HCT116 (cell line): ENCODE results near the gene MYH10.

Experiments
- CTCF ChIP-seq, 3 experiments: fragments of 200-600 bp in 1 of 3; sonication (generic) in 1 of 3; IDR thresholded peaks in 2 of 3; conservative IDR thresholded peaks in 1 of 3; 2 replicates each; pipeline ENCODE4 v1.5.1; 2012 to 2017; ENCODE audit warnings: low read depth in 2 of 3, low read length in 2 of 3, antibody characterized with exemption in 1 of 3, borderline replicate concordance in 1 of 3, control low read depth in 1 of 3, mild to moderate bottlenecking in 1 of 3, mixed read lengths in 1 of 3, mixed run types in 1 of 3, moderate library complexity in 1 of 3; ENCODE audit not compliant: insufficient read depth in 1 of 3
- EZH2 ChIP-seq: fragments of 200-600 bp; sonication (generic); IDR thresholded peaks from 2 replicates; pipeline ENCODE4 v1.6.1; 2017; ENCODE audit warnings: antibody characterized with exemption, mixed run types
- EZH2phosphoT487 ChIP-seq: fragments of 200-600 bp; IDR thresholded peaks from 2 replicates; pipeline ENCODE4 v1.6.1; 2018; ENCODE audit warnings: antibody characterized with exemption, borderline replicate concordance
- JUND ChIP-seq: IDR thresholded peaks from 2 replicates; pipeline ENCODE4 v1.6.1; 2012
- MAX ChIP-seq: IDR thresholded peaks from 2 replicates; pipeline ENCODE4 v1.6.1; 2012
- POLR2A ChIP-seq: IDR thresholded peaks from 2 replicates; pipeline ENCODE4 v1.7.0; 2011; ENCODE audit warnings: borderline replicate concordance; ENCODE audit not compliant: insufficient read depth, insufficient read length; ENCODE audit errors: extremely low read depth
- POLR2AphosphoS5 ChIP-seq: IDR thresholded peaks from 2 replicates; pipeline ENCODE4 v1.6.1; 2011; ENCODE audit warnings: mild to moderate bottlenecking, low read depth, low read length, moderate library complexity
- RAD21 ChIP-seq: IDR thresholded peaks from 2 replicates; pipeline ENCODE4 v1.6.1; 2012; ENCODE audit warnings: low read depth, mild to moderate bottlenecking
- SIN3A ChIP-seq: IDR thresholded peaks from 2 replicates; pipeline ENCODE4 v1.6.1; 2012; ENCODE audit warnings: low read depth
- SP1 ChIP-seq: IDR thresholded peaks from 2 replicates; pipeline ENCODE4 v1.6.1; 2012; ENCODE audit warnings: low read depth
- TCF7L2 ChIP-seq: IDR thresholded peaks from 2 replicates; pipeline ENCODE4 v1.7.0; 2011; ENCODE audit warnings: borderline replicate concordance, inconsistent platforms; ENCODE audit not compliant: insufficient read depth, insufficient read length; ENCODE audit errors: extremely low read depth
- YY1 ChIP-seq: IDR thresholded peaks from 2 replicates; pipeline ENCODE4 v1.6.1; 2011; ENCODE audit warnings: low read length, low read depth, moderate library complexity, mild to moderate bottlenecking; ENCODE audit not compliant: insufficient replicate concordance; ENCODE audit errors: extremely low read depth
- ZBTB33 ChIP-seq: IDR thresholded peaks from 2 replicates; pipeline ENCODE4 v1.6.1; 2011; ENCODE audit warnings: mild to moderate bottlenecking, low read length, moderate library complexity; ENCODE audit not compliant: insufficient replicate concordance; ENCODE audit errors: extremely low read depth

- TF ChIP-seq CTCF (IDR thresholded peaks at IDR 0.05 in 2 of 3, conservative IDR thresholded peaks at IDR 0.05 in 1 of 3; ENCODE audit: borderline replicate concordance in 1 of 3, insufficient read depth in 1 of 3, low read depth in 2 of 3, low read length in 2 of 3), result no peak
- no peak for TF ChIP-seq POLR2A
- TF ChIP-seq ZBTB33, result no peak
- TF ChIP-seq RAD21, result no peak
- TF ChIP-seq POLR2AphosphoS5, result no peak
- no peak for TF ChIP-seq EZH2
- no peak for TF ChIP-seq YY1
- TF ChIP-seq EZH2phosphoT487, result no peak
- TF ChIP-seq JUND, result no peak
- TF ChIP-seq SP1, result no peak
- TF ChIP-seq MAX, result no peak
- TF ChIP-seq TCF7L2, result no peak
- TF ChIP-seq SIN3A, result no peak
Measured at GRCh38 chr17:8602679-8603078, 27.8 kb downstream of the MYH10 start.
